Articular chondrocyte of knee joint (primary cell): ENCODE measurements around the gene MOCS3. TPM values are rescaled to one million over a fixed set of nuclear protein-coding genes. Genes with fewer than 3 reads are reported as not detected.

Source experiments
- total RNA-seq: library from RNA; depleted of rRNA; stranded (reverse); fragments of >200 nt; gene quantifications from 2 replicates; pipeline ENCODE4 v1.2.3, GENCODE V29; 2012

The MOCS3 gene, protein sequence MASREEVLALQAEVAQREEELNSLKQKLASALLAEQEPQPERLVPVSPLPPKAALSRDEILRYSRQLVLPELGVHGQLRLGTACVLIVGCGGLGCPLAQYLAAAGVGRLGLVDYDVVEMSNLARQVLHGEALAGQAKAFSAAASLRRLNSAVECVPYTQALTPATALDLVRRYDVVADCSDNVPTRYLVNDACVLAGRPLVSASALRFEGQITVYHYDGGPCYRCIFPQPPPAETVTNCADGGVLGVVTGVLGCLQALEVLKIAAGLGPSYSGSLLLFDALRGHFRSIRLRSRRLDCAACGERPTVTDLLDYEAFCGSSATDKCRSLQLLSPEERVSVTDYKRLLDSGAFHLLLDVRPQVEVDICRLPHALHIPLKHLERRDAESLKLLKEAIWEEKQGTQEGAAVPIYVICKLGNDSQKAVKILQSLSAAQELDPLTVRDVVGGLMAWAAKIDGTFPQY
- total RNA-seq = 7.7 and 8.0 TPM in 2 replicates

GRCh38 chr20:50958615-50959542 lies at the start of gene MOCS3:
Gene MOCS3 (plus strand): TSS chr20:50958818. CDS start chr20:50958843, 25 bp downstream.

DNA sequence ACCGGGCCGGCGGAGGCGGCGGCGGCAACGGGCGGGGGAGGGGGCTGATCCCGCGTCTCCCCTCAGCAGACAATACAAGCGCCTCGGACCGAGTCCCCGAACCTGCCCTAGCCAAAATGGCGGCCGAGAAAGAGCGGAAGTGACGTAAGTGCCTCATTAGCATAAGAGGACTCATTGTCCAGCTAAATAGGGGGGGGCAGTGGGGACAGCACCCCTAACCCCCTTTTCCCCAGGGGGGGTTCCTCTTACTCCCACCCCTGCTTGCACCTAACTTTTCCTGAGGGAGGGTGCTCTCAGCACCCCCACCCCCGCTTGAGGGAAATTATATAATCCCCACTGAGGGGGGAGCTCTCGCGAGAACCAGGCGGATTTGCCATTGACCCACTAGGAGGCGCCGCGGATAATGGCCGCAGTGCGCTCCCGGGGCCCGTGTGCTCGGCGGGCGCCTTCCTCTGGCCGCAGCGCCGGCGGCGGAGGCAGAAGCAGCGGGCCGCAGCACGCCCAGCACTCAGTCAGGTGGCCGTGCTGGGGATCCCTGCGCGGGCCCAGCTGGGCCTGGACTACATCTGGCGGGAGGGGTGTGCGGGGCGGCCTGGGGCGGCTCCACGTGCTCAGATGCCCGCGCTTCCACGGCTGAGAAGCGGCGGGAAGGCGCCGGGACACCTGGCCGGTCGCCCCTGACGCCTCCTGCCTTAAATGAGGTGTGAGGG lies 27.2 kb upstream of the MOCS3 start, which contains the start of gene ADNP:
TSS of gene ADNP (minus strand) at position 132 of the 710 bp plus-strand sequence. CDS start 27,441 bp downstream, outside the sequence.

DNA sequence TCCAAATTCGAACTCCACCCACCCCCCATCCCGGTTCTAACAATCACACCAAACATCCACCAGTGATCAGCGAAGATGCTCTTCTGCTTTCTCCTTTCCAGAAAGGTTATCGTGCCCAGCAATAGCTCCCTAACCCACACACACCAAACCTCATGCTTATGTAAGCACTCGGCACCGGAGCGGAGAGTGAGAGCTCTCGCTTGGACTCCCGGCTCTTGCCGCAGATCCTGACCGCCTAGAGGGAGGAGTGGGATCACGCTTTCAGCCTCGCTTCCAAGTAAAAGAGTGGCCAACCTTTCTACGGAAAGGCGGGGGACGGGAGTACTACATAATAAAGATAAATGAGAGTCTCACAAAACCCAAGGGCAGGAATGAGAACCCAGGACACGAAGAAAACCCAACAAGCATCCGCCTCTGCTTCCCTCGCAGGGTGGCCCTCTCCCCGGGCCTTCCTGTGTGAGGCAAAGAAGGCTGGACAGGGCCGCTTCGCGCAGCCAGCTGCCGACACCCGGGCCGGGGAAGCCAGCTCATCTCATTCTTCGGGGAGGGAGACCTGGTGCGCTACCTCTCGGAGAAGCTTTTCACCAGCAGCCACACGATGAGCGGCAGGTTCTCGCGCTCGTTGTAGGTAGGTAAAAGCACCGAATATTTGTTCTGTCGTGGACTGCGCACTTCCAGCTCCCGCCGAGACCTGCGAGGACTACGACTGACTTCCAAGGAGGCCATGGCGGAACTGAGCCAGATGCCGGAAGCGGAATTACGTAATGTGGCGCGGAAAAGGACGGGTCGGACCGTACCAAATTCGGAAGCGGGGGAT lies 612 bp upstream of the MOCS3 start, which contains the start of gene DPM1:
TSS of gene DPM1 (minus strand) at position 735 of the 817 bp plus-strand sequence. CDS start at position 726, 9 bp downstream.

Other genes starting within 250 kb of the MOCS3 start
- 0.52 and 0.97 TPM in 2 replicates for gene PARD6B, start 227.2 kb upstream of the MOCS3 start, total RNA-seq
- 5.5 and 7.2 TPM in 2 replicates for gene BCAS4, start 163.8 kb upstream of the MOCS3 start, total RNA-seq
- 27.8 and 31.2 TPM in 2 replicates for gene ADNP, start 27.4 kb upstream of the MOCS3 start, total RNA-seq
- gene DPM1, start 286 bp upstream of the MOCS3 start, total RNA-seq = 80.3 and 86.4 TPM in 2 replicates
- gene KCNG1, start 64.3 kb downstream of the MOCS3 start, total RNA-seq = 1.1 and 3.4 TPM in 2 replicates